A549 (cell line): Measurements from ENCODE around the gene INPP5J. TPM values are rescaled to one million over a fixed set of nuclear protein-coding genes. Genes with fewer than 3 reads are reported as not detected.

ENCODE experiments used
- ATAC-seq, 2 experiments: fragments of 200-7000 bp in 1 of 2; fragments of >200 bp in 1 of 2; cut with Nextera tagmentation in 1 of 2; cut with Tn5 transposase in 1 of 2; 3 replicates each; pipeline versions ENCODE4 v1.8.0 to v1.9.1; 2018 to 2020; ENCODE audit warnings: mild to moderate bottlenecking in 1 of 2, moderate library complexity in 1 of 2
- CTCF ChIA-PET: fragments of 300-600 bp; sonication (Branson Sonifier 250); formaldehyde crosslinking; extraction: SDS; loops from one replicate; lab custom pipeline; 2021; ENCODE audit warnings: antibody characterized with exemption, inconsistent platforms; lab: Yijun Ruan, JAX
- POLR2A ChIA-PET: fragments of 350-600 bp; formaldehyde crosslinking; extraction: SDS; loops from one replicate; lab custom pipeline; 2021; ENCODE audit warnings: antibody characterized with exemption, inconsistent platforms; lab: Yijun Ruan, JAX
- DNase-seq, 2 experiments: peaks; one replicate each; pipeline versions ENCODE4 v3.0.0 to v3.0.0-alpha.2; 2011 to 2016; ENCODE audit warnings: low read depth in 1 of 2, low spot score in 1 of 2
- FAIRE-seq: peaks from 2 replicates; lab custom pipeline; 2011; peaks lifted over from hg19 to GRCh38; lab: Jason Lieb, UNC
- H3K27ac ChIP-seq, 2 experiments: fragments of >200 bp; sonication (Bioruptor Twin); formaldehyde crosslinking; 3 replicates each; pipeline ENCODE4 v1.5.1; 2016 to 2017
- H3K4me1 ChIP-seq: fragments of >200 bp; sonication (Bioruptor Twin); formaldehyde crosslinking; 3 replicates; pipeline ENCODE4 v1.6.1; 2016
- H3K4me2 ChIP-seq: fragments of >200 bp; sonication (Bioruptor Twin); formaldehyde crosslinking; 3 replicates; pipeline ENCODE4 v1.6.1; 2016
- H3K4me3 ChIP-seq: fragments of >200 bp; sonication (Bioruptor Twin); formaldehyde crosslinking; 3 replicates; pipeline ENCODE4 v1.5.1; 2016
- H3K9me3 ChIP-seq: fragments of >200 bp; sonication (Bioruptor Twin); formaldehyde crosslinking; 3 replicates; pipeline ENCODE4 v1.6.1; 2016
- ATOH8 ChIP-seq: fragments of 250-450 bp; sonication (Bioruptor Pico); IDR thresholded peaks from 2 replicates; pipeline ENCODE4 v1.5.0; 2020; ENCODE audit warnings: low read depth, mild to moderate bottlenecking, moderate library complexity
- CBX2 ChIP-seq: fragments of 200-600 bp; sonication (generic); IDR thresholded peaks from 2 replicates; pipeline ENCODE4 v1.6.1; 2016; ENCODE audit warnings: low read depth, mild to moderate bottlenecking, borderline replicate concordance
- CBX8 ChIP-seq: fragments of 200-600 bp; sonication (generic); IDR thresholded peaks from 2 replicates; pipeline ENCODE4 v1.6.1; 2016
- CEBPB ChIP-seq, 2 experiments: fragments of >200 bp in 1 of 2; sonication (Bioruptor Twin) in 1 of 2; formaldehyde crosslinking in 1 of 2; IDR thresholded peaks; 2 replicates each; pipeline ENCODE4 v1.6.1; 2012 to 2016
- CHD4 ChIP-seq: fragments of 200-600 bp; sonication (generic); IDR thresholded peaks from 2 replicates; pipeline ENCODE4 v1.6.1; 2016; ENCODE audit warnings: antibody characterized with exemption, mild to moderate bottlenecking, borderline replicate concordance
- CTCF ChIP-seq: fragments of >200 bp; sonication (Bioruptor Twin); formaldehyde crosslinking; IDR thresholded peaks from 3 replicates; pipeline ENCODE4 v1.5.1; 2016
- EHF ChIP-seq: fragments of 250-450 bp; sonication (Bioruptor Pico); IDR thresholded peaks from 2 replicates; pipeline ENCODE4 v1.5.0; 2020; ENCODE audit warnings: mild to moderate bottlenecking
- EHMT2 ChIP-seq: fragments of 200-600 bp; sonication (generic); IDR thresholded peaks from 2 replicates; pipeline ENCODE4 v1.6.1; 2016; ENCODE audit warnings: antibody characterized with exemption, low read depth, mild to moderate bottlenecking, moderate library complexity
- ESRRA ChIP-seq: fragments of 150-350 bp; IDR thresholded peaks from 2 replicates; pipeline ENCODE4 v1.6.1; 2014; ENCODE audit warnings: mild to moderate bottlenecking, low read length, borderline replicate concordance
- FOSB ChIP-seq: fragments of 250-450 bp; sonication (Bioruptor Pico); IDR thresholded peaks from 2 replicates; pipeline ENCODE4 v1.5.0; 2020; ENCODE audit warnings: mild to moderate bottlenecking, moderate library complexity
- FOXS1 ChIP-seq: fragments of 250-450 bp; sonication (Bioruptor Pico); IDR thresholded peaks from 2 replicates; pipeline ENCODE4 v1.5.0; 2020; ENCODE audit warnings: mild to moderate bottlenecking, moderate library complexity
- GATA3 ChIP-seq: IDR thresholded peaks from 2 replicates; pipeline ENCODE4 v1.6.1; 2012; ENCODE audit warnings: borderline replicate concordance
- HDAC2 ChIP-seq: fragments of 200-600 bp; sonication (generic); IDR thresholded peaks from 2 replicates; pipeline ENCODE4 v1.6.1; 2016
- HOXB13 ChIP-seq: fragments of 250-450 bp; sonication (Bioruptor Pico); IDR thresholded peaks from 2 replicates; pipeline ENCODE4 v1.5.0; 2020; ENCODE audit warnings: low read depth, mild to moderate bottlenecking, moderate library complexity
- KDM1A ChIP-seq: fragments of 200-600 bp; sonication (generic); IDR thresholded peaks from 2 replicates; pipeline ENCODE4 v1.6.1; 2016; ENCODE audit warnings: low read depth, mild to moderate bottlenecking
- MAZ ChIP-seq: fragments of 150-350 bp; IDR thresholded peaks from 2 replicates; pipeline ENCODE4 v1.6.1; 2014; ENCODE audit warnings: antibody characterized with exemption, low read depth, low read length, borderline replicate concordance
- MYC ChIP-seq: IDR thresholded peaks from 2 replicates; pipeline ENCODE4 v1.6.1; 2012; ENCODE audit warnings: mild to moderate bottlenecking, inconsistent platforms, low read length, improper control_type of control experiment, borderline replicate concordance
- NPAS2 ChIP-seq: fragments of 250-450 bp; sonication (Bioruptor Pico); IDR thresholded peaks from 2 replicates; pipeline ENCODE4 v1.8.0; 2022; ENCODE audit warnings: mild to moderate bottlenecking, moderate library complexity, borderline replicate concordance
- NR3C1 ChIP-seq: fragments of >200 bp; sonication (Bioruptor Twin); formaldehyde crosslinking; IDR thresholded peaks from 3 replicates; pipeline ENCODE4 v1.6.1; 2017
- PHF8 ChIP-seq: fragments of 200-600 bp; sonication (generic); IDR thresholded peaks from 2 replicates; pipeline ENCODE4 v1.6.1; 2016; ENCODE audit warnings: low read depth, mild to moderate bottlenecking, antibody characterized with exemption, moderate library complexity, borderline replicate concordance
- POLR2AphosphoS2 ChIP-seq: conservative IDR thresholded peaks from 2 replicates; pipeline ENCODE4 v1.6.1; 2012; ENCODE audit warnings: low read length, improper control_type of control experiment, inconsistent platforms
- SREBF2 ChIP-seq: fragments of 450-650 bp; IDR thresholded peaks from 2 replicates; pipeline ENCODE4 v1.6.1; 2014; ENCODE audit warnings: mild to moderate bottlenecking, moderate library complexity
- ZC3H11A ChIP-seq: fragments of 450-650 bp; IDR thresholded peaks from 2 replicates; pipeline ENCODE4 v1.6.1; 2014; ENCODE audit warnings: antibody characterized with exemption, mild to moderate bottlenecking
- ZNF302 ChIP-seq: fragments of 250-450 bp; sonication (Bioruptor Pico); IDR thresholded peaks from 2 replicates; pipeline ENCODE4 v1.9.0; 2021; ENCODE audit warnings: inconsistent platforms, mild to moderate bottlenecking, moderate library complexity
- ZSCAN20 ChIP-seq: fragments of 250-450 bp; sonication (Bioruptor Pico); IDR thresholded peaks from 2 replicates; pipeline ENCODE4 v1.8.0; 2022; ENCODE audit warnings: mild to moderate bottlenecking, moderate library complexity
- WGBS: methylation state at CpG from one replicate; pipeline ENCODE4 v1.1.6; 2017; ENCODE audit errors: missing lambda C conversion rate; 5-methylcytosine and 5-hydroxymethylcytosine counted together
- polyA plus RNA-seq, 4 experiments: library from polyadenylated mRNA; depleted of rRNA in 3 of 4; stranded (reverse); fragments of >200 nt; fragmentation: RNase III in 1 of 4; extraction: RNeasy Plus Mini Kit Qiagen cat#74134 plus additional on column Dnase treatment in 1 of 4; gene quantifications; 2 replicates in 3 of 4; 3 replicates in 1 of 4; pipeline ENCODE4 v1.2.3, GENCODE V29; 2011 to 2017
- TF ChIP-seq, protein P1 (sequence below): IDR thresholded peaks from 2 replicates; pipeline ENCODE4 v1.6.1; 2012
- TF ChIP-seq, protein P2 (sequence below): IDR thresholded peaks from 2 replicates; pipeline ENCODE4 v1.6.1; 2012; ENCODE audit warnings: low read depth, borderline replicate concordance

INPP5J gene
- polyA plus RNA-seq, 2 of the 4 experiments (the other 2 are of a cell fraction) = 0.70 to 1.5 TPM

DNA sequence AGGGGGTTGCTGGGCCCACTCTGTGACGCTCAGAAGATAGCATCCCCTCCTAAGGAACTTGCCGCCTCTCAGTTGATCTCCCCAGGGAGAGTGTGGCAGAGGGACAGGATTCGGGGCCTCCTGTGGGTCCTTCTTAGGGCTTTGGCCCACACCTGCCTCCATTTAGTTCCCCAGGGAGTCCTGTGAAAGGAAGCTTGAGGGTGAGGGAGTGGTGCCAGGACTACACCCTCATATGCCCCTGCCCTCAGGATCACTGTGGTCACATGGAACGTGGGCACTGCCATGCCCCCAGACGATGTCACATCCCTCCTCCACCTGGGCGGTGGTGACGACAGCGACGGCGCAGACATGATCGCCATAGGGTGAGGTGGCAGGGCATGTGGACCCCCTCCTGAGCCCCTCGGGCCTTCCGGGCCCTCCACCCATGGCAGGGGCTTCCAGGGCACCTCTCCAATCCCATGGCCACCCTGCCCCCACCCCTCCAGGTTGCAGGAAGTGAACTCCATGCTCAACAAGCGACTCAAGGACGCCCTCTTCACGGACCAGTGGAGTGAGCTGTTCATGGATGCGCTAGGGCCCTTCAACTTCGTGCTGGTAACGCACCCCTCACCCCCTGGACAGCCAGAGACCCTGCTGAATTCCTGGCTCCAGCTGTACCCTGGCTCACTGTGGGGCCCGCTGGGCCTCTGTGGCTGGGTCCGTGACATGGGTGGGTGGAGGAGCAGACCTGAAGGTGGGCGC lies 3.5 kb downstream of the INPP5J start (continued):
- no peak for TF ChIP-seq POLR2AphosphoS2
- no peak for TF ChIP-seq KDM1A
- no peak for TF ChIP-seq CBX2
- TF ChIP-seq CTCF = no peak
- TF ChIP-seq CBX8 = no peak
- no peak for TF ChIP-seq HOXB13
- TF ChIP-seq, protein P1, sequence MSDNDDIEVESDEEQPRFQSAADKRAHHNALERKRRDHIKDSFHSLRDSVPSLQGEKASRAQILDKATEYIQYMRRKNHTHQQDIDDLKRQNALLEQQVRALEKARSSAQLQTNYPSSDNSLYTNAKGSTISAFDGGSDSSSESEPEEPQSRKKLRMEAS = no peak
- TF ChIP-seq NR3C1 = no peak
- TF ChIP-seq FOXS1 (CRISPR knock-in tag) = no peak

DNA sequence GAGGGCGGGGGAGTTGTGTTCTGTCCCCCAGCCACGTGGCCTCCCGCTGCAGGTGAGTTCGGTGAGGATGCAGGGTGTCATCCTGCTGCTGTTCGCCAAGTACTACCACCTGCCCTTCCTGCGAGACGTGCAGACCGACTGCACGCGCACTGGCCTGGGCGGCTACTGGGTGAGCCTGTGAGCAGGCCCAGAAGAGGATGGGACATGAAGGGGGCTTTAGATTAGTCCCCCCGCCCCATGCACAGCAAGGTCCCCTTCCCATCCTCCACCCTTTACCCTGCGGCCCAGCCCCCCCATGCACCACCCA lies 4.1 kb downstream of the INPP5J start:
- H3K9me3 ChIP-seq = no peaks in the 10 kb centered on the region
- H3K4me1 ChIP-seq = peaks cover 11% of the 10 kb centered on the region
- ChIA-PET CTCF (interaction anchor here (3.3 kb wide), 1 partner anchor 19 kb away, joined by 17 read pairs; the partner anchor contains the start of gene SELENOM), POLR2A (no interaction called here)
- ATAC-seq = no peak
- H3K4me3 ChIP-seq = no peak overlapping the region
- WGBS = 97% methylated on average over 7 of the region's 13 CpGs
- no peak for DNase-seq
- FAIRE-seq = no peak
- no peak overlapping the region for H3K4me2 ChIP-seq
- no peak overlapping the region for H3K27ac ChIP-seq
- TF ChIP-seq CTCF = no peak
- no peak for TF ChIP-seq CHD4
- TF ChIP-seq ZSCAN20 (CRISPR knock-in tag) = no peak
- TF ChIP-seq ZNF302 (CRISPR knock-in tag) = no peak
- TF ChIP-seq SREBF2 = no peak
- TF ChIP-seq ESRRA = no peak
- TF ChIP-seq CEBPB (IDR thresholded peaks at IDR 0.05) = no peak
- no peak for TF ChIP-seq EHF (CRISPR knock-in tag)
- TF ChIP-seq ATOH8 (CRISPR knock-in tag) = no peak
- no peak for TF ChIP-seq ZC3H11A
- TF ChIP-seq MAZ = no peak
- TF ChIP-seq NPAS2 (CRISPR knock-in tag) = no peak
- TF ChIP-seq MYC = no peak
- TF ChIP-seq PHF8 = no peak
- TF ChIP-seq HDAC2 = no peak
- TF ChIP-seq GATA3 = no peak
- no peak for TF ChIP-seq EHMT2
- no peak for TF ChIP-seq FOSB
- TF ChIP-seq, protein P2, sequence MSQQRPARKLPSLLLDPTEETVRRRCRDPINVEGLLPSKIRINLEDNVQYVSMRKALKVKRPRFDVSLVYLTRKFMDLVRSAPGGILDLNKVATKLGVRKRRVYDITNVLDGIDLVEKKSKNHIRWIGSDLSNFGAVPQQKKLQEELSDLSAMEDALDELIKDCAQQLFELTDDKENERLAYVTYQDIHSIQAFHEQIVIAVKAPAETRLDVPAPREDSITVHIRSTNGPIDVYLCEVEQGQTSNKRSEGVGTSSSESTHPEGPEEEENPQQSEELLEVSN = no peak
- TF ChIP-seq, all 56 proteins: peak for 0
